NCI-H1694 (cell line): ENCODE results near the gene ZNF576.
"Not testable (repeated sequence)": the region's sequence is repeated elsewhere in the genome, so short reads cannot be mapped to it uniquely, and the experiment has no call there.

Experiments
- DNase-seq: peaks from one replicate; lab custom pipeline; 2025; lab: John Stamatoyannopoulos, UW

ZNF576 gene

GRCh38 chr19:43599635-43600295 lies 3.4 kb downstream of the ZNF576 start:
- DNase-seq, result no peak

GRCh38 chr19:43600326-43600725 lies 3.9 kb downstream of the ZNF576 start:
- DNase-seq, result not testable (repeated sequence)

- DNase-seq, result no peak
These were observed 9.6 kb downstream of the ZNF576 start for GRCh38 chr19:43605875-43606568.

- no peak for DNase-seq
These were observed 10.3 kb downstream of the ZNF576 start for GRCh38 chr19:43606569-43607229.

- no peak for DNase-seq
These were observed 11.1 kb downstream of the ZNF576 start for GRCh38 chr19:43607238-43608205.

GRCh38 chr19:43609872-43610271 lies 13.5 kb downstream of the ZNF576 start:
- no peak for DNase-seq

- DNase-seq, result no peak
These were observed 14.1 kb downstream of the ZNF576 start for GRCh38 chr19:43610493-43610892.

- DNase-seq, result no peak
These were observed 15.4 kb downstream of the ZNF576 start, which contains the start of gene SRRM5 for GRCh38 chr19:43611788-43612187. SRRM5 (plus strand) TSS chr19:43612088; CDS start chr19:43612122, 34 bp downstream.

GRCh38 chr19:43612374-43612773 lies 16.0 kb downstream of the ZNF576 start:
- DNase-seq, result no peak

- DNase-seq, result no peak
These were observed 19.9 kb downstream of the ZNF576 start for GRCh38 chr19:43616306-43616705.

- DNase-seq, result no peak
These were observed 20.6 kb downstream of the ZNF576 start for GRCh38 chr19:43616954-43617353.

GRCh38 chr19:43618921-43619261 lies 22.5 kb downstream of the ZNF576 start:
- DNase-seq, result peak; percentile 78

GRCh38 chr19:43619262-43620060 lies 23.1 kb downstream of the ZNF576 start, which contains the start of gene ZNF428:
ZNF428 (minus strand) TSS chr19:43619629; CDS start chr19:43614304, 5,325 bp downstream.
- peak; percentile 91 for DNase-seq

GRCh38 chr19:43620061-43621001 lies 23.9 kb downstream of the ZNF576 start:
- DNase-seq, result no peak

- DNase-seq, result no peak
These were observed 25.7 kb downstream of the ZNF576 start for GRCh38 chr19:43622070-43622469.

GRCh38 chr19:43622956-43623355 lies 26.6 kb downstream of the ZNF576 start:
- no peak for DNase-seq

- DNase-seq, result no peak
These were observed 27.7 kb downstream of the ZNF576 start for GRCh38 chr19:43623889-43624670.

GRCh38 chr19:43624933-43625332 lies 28.5 kb downstream of the ZNF576 start:
- DNase-seq, result no peak
